ENCODE data around the gene DPYD.

The DPYD gene

DNA sequence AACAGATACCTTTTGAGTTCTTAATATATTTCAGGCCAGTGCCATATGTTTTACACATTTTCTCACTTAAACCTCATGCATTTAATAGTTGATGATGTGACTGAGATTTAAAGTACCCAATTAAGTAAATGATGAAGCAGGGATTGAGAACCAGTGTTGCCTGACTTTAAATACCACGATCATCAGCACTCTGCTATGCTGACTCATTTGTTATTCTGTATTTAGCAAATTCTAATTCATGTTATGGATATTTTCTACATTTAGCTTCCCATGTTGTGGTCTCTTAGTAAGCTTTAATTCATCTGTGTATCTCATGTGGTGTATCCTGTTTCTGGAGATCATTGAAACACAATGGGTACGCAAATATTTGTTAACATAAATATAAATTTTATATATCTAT lies 836.3 kb downstream of the DPYD start:
- H3K27ac Mint-ChIP-seq: no peak overlapping the region
- no peak for DNase-seq (ENCODE audit: low spot score)
- no peaks in the 10 kb centered on the region for H3K4me1 Mint-ChIP-seq (ENCODE audit: low read depth)

GRCh38 chr1:97082160-97082848 lies 838.5 kb downstream of the DPYD start:
- Mint-ChIP-seq H3K9me3 (no peaks in the 10 kb centered on the region), H3K4me3 (no peak overlapping the region), H3K4me1 (ENCODE audit: low read depth) (no peaks in the 10 kb centered on the region), H3K27ac (no peak overlapping the region), H3K36me3 (ENCODE audit: low read depth) (no peaks in the 10 kb centered on the region), H3K27me3 (ENCODE audit: low read depth) (no peaks in the 10 kb centered on the region)
- DNase-seq (ENCODE audit: low spot score): no peak

More for the DNA sequence above, 836.3 kb downstream of the DPYD start:
- Mint-ChIP-seq H3K27me3 (ENCODE audit: low read depth) (no peaks in the 10 kb centered on the region), H3K4me3 (no peak overlapping the region), H3K36me3 (ENCODE audit: low read depth) (no peaks in the 10 kb centered on the region), H3K9me3 (no peaks in the 10 kb centered on the region)

GRCh38 chr1:97078872-97079271 lies 842.0 kb downstream of the DPYD start:
- Mint-ChIP-seq H3K27me3 (ENCODE audit: low read depth) (no peaks in the 10 kb centered on the region), H3K27ac (no peak overlapping the region), H3K4me3 (no peak overlapping the region), H3K36me3 (ENCODE audit: low read depth) (no peaks in the 10 kb centered on the region), H3K4me1 (ENCODE audit: low read depth) (no peaks in the 10 kb centered on the region), H3K9me3 (no peaks in the 10 kb centered on the region)
- DNase-seq (ENCODE audit: low spot score): no peak

GRCh38 chr1:97077221-97077620 lies 843.6 kb downstream of the DPYD start:
- Mint-ChIP-seq H3K4me1 (ENCODE audit: low read depth) (no peaks in the 10 kb centered on the region), H3K36me3 (ENCODE audit: low read depth) (no peaks in the 10 kb centered on the region), H3K9me3 (no peaks in the 10 kb centered on the region), H3K27me3 (ENCODE audit: low read depth) (no peaks in the 10 kb centered on the region), H3K27ac (no peak overlapping the region), H3K4me3 (no peak overlapping the region)
- no peak for DNase-seq (ENCODE audit: low spot score)

DNA sequence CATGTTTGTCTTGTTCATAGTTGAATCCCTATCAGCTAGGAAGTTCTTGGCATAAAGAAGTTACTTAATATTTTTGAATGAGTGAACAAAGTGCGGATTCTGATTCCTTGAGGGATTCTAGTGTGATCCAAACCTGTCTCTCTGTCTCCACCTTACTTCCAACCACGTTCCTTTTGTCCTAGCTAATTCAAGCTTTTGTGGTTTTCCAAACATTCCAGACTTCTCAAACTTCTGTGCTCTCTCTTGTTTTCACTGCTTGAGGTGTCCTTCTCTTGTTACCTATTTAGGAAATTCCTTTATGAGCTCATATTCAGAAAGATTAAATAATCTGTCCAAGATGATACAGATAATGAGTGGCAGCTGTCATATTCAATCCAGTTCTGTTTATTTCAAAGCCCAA lies 846.1 kb downstream of the DPYD start:
- H3K9me3 Mint-ChIP-seq: no peaks in the 10 kb centered on the region
- H3K36me3 Mint-ChIP-seq (ENCODE audit: low read depth): no peaks in the 10 kb centered on the region
- no peaks in the 10 kb centered on the region for H3K27me3 Mint-ChIP-seq (ENCODE audit: low read depth)
- no peak overlapping the region for H3K27ac Mint-ChIP-seq
- no peak overlapping the region for H3K4me3 Mint-ChIP-seq
- H3K4me1 Mint-ChIP-seq (ENCODE audit: low read depth): no peaks in the 10 kb centered on the region
- no peak for DNase-seq (ENCODE audit: low spot score)

DNA sequence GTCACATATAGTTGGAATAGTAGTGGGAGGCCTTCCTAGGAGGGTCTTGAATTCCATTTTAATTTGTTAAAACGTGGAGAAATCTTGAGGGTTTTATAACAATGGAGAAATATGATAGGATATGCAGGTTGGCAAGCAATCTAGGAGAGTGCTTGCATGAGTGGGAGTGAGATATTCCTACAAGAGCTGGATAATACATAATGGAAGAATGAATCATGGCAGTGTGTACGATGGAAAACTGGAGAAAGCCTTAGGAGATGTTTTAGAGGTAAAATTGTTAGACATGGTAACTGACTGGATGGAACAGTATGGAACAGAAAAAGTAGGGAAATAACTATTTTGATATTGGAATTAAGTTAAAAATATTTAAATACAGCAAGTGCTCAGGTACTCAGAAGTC lies 846.9 kb downstream of the DPYD start:
- Mint-ChIP-seq H3K27me3 (ENCODE audit: low read depth) (no peaks in the 10 kb centered on the region), H3K9me3 (no peaks in the 10 kb centered on the region), H3K27ac (no peak overlapping the region), H3K4me1 (ENCODE audit: low read depth) (no peaks in the 10 kb centered on the region), H3K36me3 (ENCODE audit: low read depth) (no peaks in the 10 kb centered on the region), H3K4me3 (no peak overlapping the region)
- DNase-seq (ENCODE audit: low spot score): no peak

- Mint-ChIP-seq H3K36me3 (ENCODE audit: low read depth) (no peaks in the 10 kb centered on the region), H3K4me1 (ENCODE audit: low read depth) (no peaks in the 10 kb centered on the region), H3K9me3 (no peaks in the 10 kb centered on the region), H3K4me3 (no peak overlapping the region), H3K27me3 (ENCODE audit: low read depth) (no peaks in the 10 kb centered on the region), H3K27ac (no peak overlapping the region)
- no peak for DNase-seq (ENCODE audit: low spot score)
Measured at GRCh38 chr1:97073169-97073568, 847.7 kb downstream of the DPYD start.

GRCh38 chr1:97071173-97071572 lies 849.7 kb downstream of the DPYD start:
- H3K4me1 Mint-ChIP-seq (ENCODE audit: low read depth): no peaks in the 10 kb centered on the region

GRCh38 chr1:97070376-97070775 lies 850.5 kb downstream of the DPYD start:
- no peaks in the 10 kb centered on the region for H3K27me3 Mint-ChIP-seq (ENCODE audit: low read depth)
- H3K27ac Mint-ChIP-seq: no peak overlapping the region
- H3K9me3 Mint-ChIP-seq: no peaks in the 10 kb centered on the region
- no peak for DNase-seq (ENCODE audit: low spot score)
- no peak overlapping the region for H3K4me3 Mint-ChIP-seq
- no peaks in the 10 kb centered on the region for H3K36me3 Mint-ChIP-seq (ENCODE audit: low read depth)
- no peaks in the 10 kb centered on the region for H3K4me1 Mint-ChIP-seq (ENCODE audit: low read depth)

More at GRCh38 chr1:97071173-97071572, 849.7 kb downstream of the DPYD start:
- H3K4me3 Mint-ChIP-seq: no peak overlapping the region
- no peaks in the 10 kb centered on the region for H3K36me3 Mint-ChIP-seq (ENCODE audit: low read depth)
- no peak overlapping the region for H3K27ac Mint-ChIP-seq
- no peaks in the 10 kb centered on the region for H3K27me3 Mint-ChIP-seq (ENCODE audit: low read depth)
- no peaks in the 10 kb centered on the region for H3K9me3 Mint-ChIP-seq
- DNase-seq (ENCODE audit: low spot score): no peak

GRCh38 chr1:97069312-97069711 lies 851.5 kb downstream of the DPYD start:
- Mint-ChIP-seq H3K27ac (no peak overlapping the region), H3K9me3 (no peaks in the 10 kb centered on the region), H3K27me3 (ENCODE audit: low read depth) (no peaks in the 10 kb centered on the region), H3K36me3 (ENCODE audit: low read depth) (no peaks in the 10 kb centered on the region), H3K4me1 (ENCODE audit: low read depth) (no peaks in the 10 kb centered on the region), H3K4me3 (no peak overlapping the region)
- no peak for DNase-seq (ENCODE audit: low spot score)

- peaks cover 5% of the 10 kb centered on the region for H3K9me3 Mint-ChIP-seq
- H3K27me3 Mint-ChIP-seq (ENCODE audit: low read depth): no peaks in the 10 kb centered on the region
- H3K27ac Mint-ChIP-seq: no peak overlapping the region
- H3K4me3 Mint-ChIP-seq: no peak overlapping the region
- H3K4me1 Mint-ChIP-seq (ENCODE audit: low read depth): no peaks in the 10 kb centered on the region
- H3K36me3 Mint-ChIP-seq (ENCODE audit: low read depth): no peaks in the 10 kb centered on the region
- no peak for DNase-seq (ENCODE audit: low spot score)
Measured at GRCh38 chr1:97066860-97067259, 854.0 kb downstream of the DPYD start.

- no peaks in the 10 kb centered on the region for H3K36me3 Mint-ChIP-seq (ENCODE audit: low read depth)
- peaks cover 14% of the 10 kb centered on the region for H3K9me3 Mint-ChIP-seq
- H3K4me1 Mint-ChIP-seq (ENCODE audit: low read depth): no peaks in the 10 kb centered on the region
- H3K27me3 Mint-ChIP-seq (ENCODE audit: low read depth): no peaks in the 10 kb centered on the region
- DNase-seq (ENCODE audit: low spot score): no peak
- no peak overlapping the region for H3K27ac Mint-ChIP-seq
- no peak overlapping the region for H3K4me3 Mint-ChIP-seq
Measured at GRCh38 chr1:97063532-97063931, 857.3 kb downstream of the DPYD start.

GRCh38 chr1:97061604-97062003 lies 859.2 kb downstream of the DPYD start:
- Mint-ChIP-seq H3K4me3 (no peak overlapping the region), H3K9me3 (peaks cover 14% of the 10 kb centered on the region), H3K27ac (no peak overlapping the region), H3K36me3 (ENCODE audit: low read depth) (no peaks in the 10 kb centered on the region), H3K27me3 (ENCODE audit: low read depth) (no peaks in the 10 kb centered on the region), H3K4me1 (ENCODE audit: low read depth) (no peaks in the 10 kb centered on the region)
- DNase-seq (ENCODE audit: low spot score): no peak

GRCh38 chr1:97056386-97056785 lies 864.4 kb downstream of the DPYD start:
- H3K4me1 Mint-ChIP-seq (ENCODE audit: low read depth): no peaks in the 10 kb centered on the region
- no peak overlapping the region for H3K27ac Mint-ChIP-seq
- no peaks in the 10 kb centered on the region for H3K27me3 Mint-ChIP-seq (ENCODE audit: low read depth)
- H3K36me3 Mint-ChIP-seq (ENCODE audit: low read depth): no peaks in the 10 kb centered on the region
- no peak overlapping the region for H3K4me3 Mint-ChIP-seq
- no peak for DNase-seq (ENCODE audit: low spot score)
- peaks cover 18% of the 10 kb centered on the region for H3K9me3 Mint-ChIP-seq

DNA sequence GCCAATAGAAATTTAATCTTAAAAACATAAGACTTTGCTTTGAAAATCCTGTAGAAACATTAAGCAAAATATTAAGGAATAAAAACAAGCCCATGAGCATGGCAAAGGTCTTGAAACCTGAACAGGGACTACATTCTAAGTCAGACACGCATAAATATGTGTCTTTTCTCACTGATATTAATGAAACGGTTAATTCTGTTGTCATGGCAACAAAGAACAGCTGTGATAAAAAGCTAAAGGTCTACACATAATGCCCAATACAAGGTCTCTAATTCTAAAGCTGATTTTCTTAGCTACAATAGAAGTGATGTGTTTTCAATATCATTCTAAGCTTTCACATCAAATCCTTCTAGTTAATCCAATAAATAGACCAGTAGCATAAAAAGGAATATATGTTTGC lies 867.6 kb downstream of the DPYD start:
- H3K4me1 Mint-ChIP-seq (ENCODE audit: low read depth): no peaks in the 10 kb centered on the region
- H3K27me3 Mint-ChIP-seq (ENCODE audit: low read depth): peaks cover 2% of the 10 kb centered on the region
- no peak overlapping the region for H3K4me3 Mint-ChIP-seq
- H3K36me3 Mint-ChIP-seq (ENCODE audit: low read depth): no peaks in the 10 kb centered on the region
- peaks cover 9% of the 10 kb centered on the region for H3K9me3 Mint-ChIP-seq
- no peak for DNase-seq (ENCODE audit: low spot score)
- H3K27ac Mint-ChIP-seq: no peak overlapping the region

Data from T-helper 2 cell treated with Interferon-gamma antibody and Interleukin-4, amounts not matched to agents 5 μg/mL and 100 μg/mL, for 36 hours (primary cell).